Natural killer cell (primary cell): Measurements from ENCODE around the gene TUBB1. TPM values are rescaled to one million over a fixed set of nuclear protein-coding genes. Genes with fewer than 3 reads are reported as not detected.

Source experiments
- ATAC-seq, 3 donors: fragments of 150-1000 bp in 2 of 3; fragments of 200-7000 bp in 1 of 3; cut with Tn5 transposase; 1 replicate in 1 of 3; 2 replicates in 2 of 3; pipeline ENCODE4 v1.10.0; 2021; ENCODE audit warnings: mild to moderate bottlenecking in 2 of 3, moderate library complexity in 2 of 3
- DNase-seq, 2 donors: peaks; one replicate each; pipeline versions ENCODE4 v3.0.0 to v3.0.0-alpha.2; 2013 to 2021; ENCODE audit warnings: mixed read lengths in 1 of 2
- H3K27ac ChIP-seq: one replicate; pipeline ENCODE4 v1.5.1; 2013; ENCODE audit warnings: mild to moderate bottlenecking, low read length
- H3K27me3 ChIP-seq: one replicate; pipeline ENCODE4 v1.6.1; 2013; ENCODE audit warnings: low read length; ENCODE audit not compliant: control insufficient read depth, insufficient read depth
- H3K36me3 ChIP-seq: one replicate; pipeline ENCODE4 v1.6.1; 2013; ENCODE audit warnings: low read length; ENCODE audit not compliant: control insufficient read depth, insufficient read depth
- H3K4me1 ChIP-seq: one replicate; pipeline ENCODE4 v1.6.1; 2013; ENCODE audit warnings: low read length; ENCODE audit not compliant: control insufficient read depth, insufficient read depth
- H3K4me3 ChIP-seq: one replicate; pipeline ENCODE4 v1.5.1; 2013; ENCODE audit warnings: low read length
- H3K9me3 ChIP-seq: one replicate; pipeline ENCODE4 v1.6.1; 2013; ENCODE audit warnings: low read length; ENCODE audit not compliant: control insufficient read depth, insufficient read depth
- H3K27ac Mint-ChIP-seq, 2 donors: one replicate each; pipeline ENCODE4 v1.8.0; 2022; ENCODE audit warnings: mild to moderate bottlenecking in 2 of 2, mixed read lengths in 2 of 2, moderate library complexity in 1 of 2
- H3K27me3 Mint-ChIP-seq, 2 donors: one replicate each; pipeline ENCODE4 v1.8.0; 2022; ENCODE audit warnings: low read depth in 2 of 2, mixed read lengths in 2 of 2
- H3K36me3 Mint-ChIP-seq: one replicate; pipeline ENCODE4 v1.8.0; 2022; ENCODE audit warnings: mixed read lengths
- H3K4me1 Mint-ChIP-seq, 2 donors: one replicate each; pipeline ENCODE4 v1.8.0; 2022; ENCODE audit warnings: mixed read lengths in 2 of 2
- H3K4me3 Mint-ChIP-seq: one replicate; pipeline ENCODE4 v1.8.0; 2022; ENCODE audit warnings: mild to moderate bottlenecking, moderate library complexity, mixed read lengths
- H3K9me3 Mint-ChIP-seq, 2 donors: one replicate each; pipeline ENCODE4 v1.8.0; 2022; ENCODE audit warnings: mixed read lengths in 2 of 2
- WGBS: methylation state at CpG from one replicate; pipeline ENCODE4 v1.1.7; 2013; ENCODE audit warnings: missing lambda C conversion rate; ENCODE audit not compliant: insufficient coverage; 5-methylcytosine and 5-hydroxymethylcytosine counted together
- intact Hi-C: fragments of 100-400 bp; cut with micrococcal nuclease; formaldehyde crosslinking; loops from one replicate; pipeline ENCODE4 v1.14.2; 2022
- total RNA-seq, 4 donors: library from RNA; stranded (reverse); fragments of 120-200 nt in 1 of 4; gene quantifications; one replicate each; pipeline versions ENCODE4 v1.2.3 to v1.2.4, GENCODE V29; 2013 to 2022
- TF ChIP-seq, protein P1 (sequence below): fragments of 200-600 bp; IDR thresholded peaks from one replicate; pipeline ENCODE4 v1.8.0; 2022; ENCODE audit warnings: antibody characterized with exemption

TUBB1 gene
- total RNA-seq, 3 donors from 2014 or later (not counting 1 experiment from before 2014, with no cell fraction given): 4.3 to 46.9 (median 18.8) TPM

DNA sequence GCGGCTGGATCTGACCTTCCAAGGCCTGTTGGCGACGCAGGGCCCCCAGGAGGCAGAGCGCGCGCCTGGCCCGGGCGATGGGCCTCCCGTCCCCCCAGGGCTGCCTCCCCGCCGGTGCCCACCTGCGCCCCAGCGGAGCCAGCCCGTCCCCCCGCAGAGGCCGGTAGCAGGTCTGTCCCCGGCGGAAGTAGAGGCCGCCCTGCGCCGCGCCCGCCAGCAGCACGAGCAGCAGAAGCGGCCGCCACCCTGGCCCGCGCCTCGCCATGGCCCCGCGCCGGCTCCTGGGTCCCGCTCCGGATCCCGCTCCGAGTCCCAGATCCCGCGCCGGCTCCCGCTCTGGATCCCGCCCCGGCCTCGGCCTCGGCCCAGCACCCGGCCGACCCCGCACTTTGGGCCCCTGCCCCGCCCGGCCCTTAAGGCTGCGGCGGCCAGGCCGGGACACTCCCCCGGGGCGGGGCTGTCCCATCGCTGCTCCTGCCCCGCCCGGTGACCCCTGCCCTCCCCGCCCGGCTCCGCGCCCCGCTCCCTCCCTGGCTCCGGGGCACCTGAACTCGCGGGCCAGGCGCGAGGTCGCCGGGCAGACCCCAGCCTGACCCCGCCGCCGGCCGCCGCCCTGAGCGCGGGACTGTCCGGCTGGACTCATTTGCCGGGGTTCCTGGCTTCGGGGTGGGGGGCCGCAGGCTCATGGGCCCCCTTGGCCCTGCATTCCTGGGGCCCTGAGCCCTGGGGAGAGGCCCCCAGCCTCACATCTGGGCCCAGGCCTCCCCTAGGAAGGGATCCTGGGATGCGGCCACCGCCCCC is 12.2 kb upstream of the TUBB1 start, which contains the start of gene CTSZ:
Gene CTSZ, minus strand, starts transcription at position 391 of the 801 bp plus-strand sequence. Its CDS starts 126 bp downstream, at position 265.
- Histone ChIP-seq H3K4me3 (peak within 1 kb of the TSS; percentile 55), H3K4me1 (peaks cover 60% of the 10 kb centered on the region), H3K27ac (peak within 1 kb of the TSS; percentile 80), H3K9me3 (no peaks in the 10 kb centered on the region), H3K36me3 (peaks cover 3% of the 10 kb centered on the region), H3K27me3 (no peaks in the 10 kb centered on the region)
- no peaks in the 10 kb centered on the region for H3K9me3 Mint-ChIP-seq
- 2% methylated on average over 80 of the region's 82 CpGs for WGBS
- peak within 1 kb of the TSS; percentile 43 to 88 for H3K27ac Mint-ChIP-seq
- DNase-seq: peak; percentile 38 to 60
- intact Hi-C loops: no loop called here
- H3K27me3 Mint-ChIP-seq: no peaks in the 10 kb centered on the region
- peak within 1 kb of the TSS; percentile 87 for H3K4me3 Mint-ChIP-seq
- peaks cover 28 to 51% of the 10 kb centered on the region in 2 donors for H3K4me1 Mint-ChIP-seq
- TF ChIP-seq, protein P1, sequence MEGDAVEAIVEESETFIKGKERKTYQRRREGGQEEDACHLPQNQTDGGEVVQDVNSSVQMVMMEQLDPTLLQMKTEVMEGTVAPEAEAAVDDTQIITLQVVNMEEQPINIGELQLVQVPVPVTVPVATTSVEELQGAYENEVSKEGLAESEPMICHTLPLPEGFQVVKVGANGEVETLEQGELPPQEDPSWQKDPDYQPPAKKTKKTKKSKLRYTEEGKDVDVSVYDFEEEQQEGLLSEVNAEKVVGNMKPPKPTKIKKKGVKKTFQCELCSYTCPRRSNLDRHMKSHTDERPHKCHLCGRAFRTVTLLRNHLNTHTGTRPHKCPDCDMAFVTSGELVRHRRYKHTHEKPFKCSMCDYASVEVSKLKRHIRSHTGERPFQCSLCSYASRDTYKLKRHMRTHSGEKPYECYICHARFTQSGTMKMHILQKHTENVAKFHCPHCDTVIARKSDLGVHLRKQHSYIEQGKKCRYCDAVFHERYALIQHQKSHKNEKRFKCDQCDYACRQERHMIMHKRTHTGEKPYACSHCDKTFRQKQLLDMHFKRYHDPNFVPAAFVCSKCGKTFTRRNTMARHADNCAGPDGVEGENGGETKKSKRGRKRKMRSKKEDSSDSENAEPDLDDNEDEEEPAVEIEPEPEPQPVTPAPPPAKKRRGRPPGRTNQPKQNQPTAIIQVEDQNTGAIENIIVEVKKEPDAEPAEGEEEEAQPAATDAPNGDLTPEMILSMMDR: no peak
- no peaks in the 10 kb centered on the region for H3K36me3 Mint-ChIP-seq
- ATAC-seq: peak; percentile 77 to 82 (median 81)

DNA sequence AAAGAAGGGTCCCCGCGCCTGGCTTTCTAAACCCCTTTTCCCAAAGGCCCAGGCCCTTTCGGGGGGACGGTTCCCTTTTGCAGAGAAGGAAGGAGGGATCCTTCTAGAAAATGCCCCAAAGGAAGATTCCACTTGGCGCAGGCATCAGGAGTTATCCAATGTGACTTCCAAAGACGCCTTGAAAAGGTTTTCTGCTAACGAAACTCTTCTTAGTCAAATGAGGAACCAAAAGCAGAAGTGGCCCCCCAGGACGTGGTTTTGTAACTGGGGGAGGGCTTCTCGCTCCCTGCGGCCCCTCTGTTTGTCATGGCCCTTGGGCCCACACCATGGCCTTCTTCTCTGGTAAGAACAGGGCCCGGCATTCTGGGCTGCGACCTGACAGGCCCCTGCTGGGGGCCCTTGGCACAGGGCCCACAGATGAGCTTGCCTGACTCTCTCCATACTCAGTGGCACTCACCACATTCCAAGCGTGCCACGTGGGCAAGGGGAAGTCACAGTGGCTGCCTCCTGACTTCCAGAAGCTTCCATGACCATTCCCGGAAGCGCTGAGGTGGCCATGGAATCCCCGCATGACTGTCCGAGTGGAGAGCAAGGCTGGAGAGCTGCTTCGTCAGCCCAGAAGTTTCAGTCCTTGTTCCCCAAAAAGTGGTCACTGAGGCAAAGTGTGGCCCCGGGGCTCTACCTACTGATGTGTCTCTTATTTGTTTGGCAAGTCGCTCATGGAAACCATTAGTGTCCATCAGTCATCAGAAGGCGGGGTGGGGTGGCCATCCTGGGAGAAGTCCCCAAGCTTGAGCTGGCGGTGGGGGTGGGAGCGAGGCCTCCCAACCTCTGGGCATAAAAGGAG is 11.3 kb upstream of the TUBB1 start:
- peak in 1 of 3 donors; percentile 26 for ATAC-seq
- H3K4me3 ChIP-seq: peak overlapping the region; percentile 55
- peak overlapping the region; percentile 87 for H3K4me3 Mint-ChIP-seq

DNA sequence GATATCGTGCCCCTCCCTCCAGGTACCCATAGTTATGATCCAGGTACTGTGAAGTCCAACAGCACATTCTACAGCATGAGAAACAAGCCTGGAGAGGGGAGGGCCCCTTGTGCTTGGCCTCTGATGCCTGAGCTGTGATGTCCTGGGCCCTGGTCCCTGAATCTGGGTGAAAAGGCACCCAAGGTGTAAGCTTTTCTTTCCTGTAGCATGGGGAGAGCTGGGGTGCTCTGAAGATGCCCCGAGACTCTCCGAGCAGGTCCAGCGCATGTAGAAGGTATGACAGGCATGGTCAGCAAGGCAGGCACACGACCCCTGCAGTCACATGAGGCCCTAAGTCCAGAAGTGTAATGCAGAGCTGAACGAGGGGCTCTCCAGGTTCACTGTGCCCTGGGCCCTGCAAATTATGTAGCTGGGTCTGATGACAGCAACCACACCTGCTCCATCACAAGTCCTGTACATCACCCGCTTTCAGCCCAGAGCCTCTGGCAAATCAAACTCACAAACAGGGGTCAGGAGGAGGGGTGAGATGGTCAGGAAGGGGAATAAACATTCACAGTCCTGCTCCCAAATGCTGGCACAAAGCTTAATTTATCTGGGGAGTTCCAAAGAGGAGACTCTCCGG is 10.4 kb upstream of the TUBB1 start:
- intact Hi-C loops: no loop called here
- H3K9me3 Mint-ChIP-seq: no peaks in the 10 kb centered on the region
- Histone ChIP-seq H3K27ac (peak overlapping the region; percentile 31), H3K4me1 (peaks cover 52% of the 10 kb centered on the region), H3K9me3 (no peaks in the 10 kb centered on the region), H3K4me3 (no peak overlapping the region), H3K36me3 (peaks cover under 1% of the 10 kb centered on the region), H3K27me3 (no peaks in the 10 kb centered on the region)
- TF ChIP-seq, protein P1: no peak
- 94% methylated on average over 7 of the region's 8 CpGs for WGBS
- peak overlapping the region; percentile 9 for H3K4me3 Mint-ChIP-seq
- no peak overlapping the region for H3K27ac Mint-ChIP-seq
- H3K36me3 Mint-ChIP-seq: no peaks in the 10 kb centered on the region
- ATAC-seq (no peak), DNase-seq (no peak)
- no peaks in the 10 kb centered on the region for H3K27me3 Mint-ChIP-seq
- H3K4me1 Mint-ChIP-seq: peaks cover 32 to 49% of the 10 kb centered on the region in 2 donors

More for the DNA sequence above, 11.3 kb upstream of the TUBB1 start:
- intact Hi-C loops: no loop called here
- peaks cover 55% of the 10 kb centered on the region for H3K4me1 ChIP-seq
- Mint-ChIP-seq H3K9me3 (no peaks in the 10 kb centered on the region), H3K4me1 (peaks cover 28 to 50% of the 10 kb centered on the region in 2 donors), H3K27ac (peak overlapping the region in 1 of 2 donors; percentile 88), H3K36me3 (no peaks in the 10 kb centered on the region), H3K27me3 (no peaks in the 10 kb centered on the region)
- peak in 1 of 2 donors; percentile 16 for DNase-seq
- H3K27me3 ChIP-seq: no peaks in the 10 kb centered on the region
- H3K27ac ChIP-seq: peak overlapping the region; percentile 80
- WGBS: 63% methylated on average over 22 of the region's 24 CpGs
- H3K36me3 ChIP-seq: peaks cover 3% of the 10 kb centered on the region
- TF ChIP-seq, protein P1: no peak
- no peaks in the 10 kb centered on the region for H3K9me3 ChIP-seq
